HepG2 (cell line): ENCODE measurements around the gene DOCK1.

Experiments used
- ATF1 ChIP-seq: IDR thresholded peaks from 2 replicates; pipeline ENCODE4 v1.6.1; 2016; ENCODE audit warnings: mild to moderate bottlenecking, control low read depth
- NFE2 ChIP-seq: sonication (generic); formaldehyde crosslinking; IDR thresholded peaks from 2 replicates; pipeline ENCODE4 v1.4.0; 2020; ENCODE audit warnings: missing genetic modification reagents
- POLR2AphosphoS5 ChIP-seq: IDR thresholded peaks from 2 replicates; pipeline ENCODE4 v1.6.1; 2012; ENCODE audit warnings: low read depth, low read length
- PTBP1 ChIP-seq: fragments of 200-400 bp; formaldehyde crosslinking; IDR thresholded peaks from 2 replicates; pipeline ENCODE4 v1.6.1; 2018; ENCODE audit warnings: low read length, low read depth; ENCODE audit not compliant: poor library complexity, severe bottlenecking
- SALL2 ChIP-seq: sonication (generic); formaldehyde crosslinking; IDR thresholded peaks from 2 replicates; pipeline ENCODE4 v1.8.1; 2023; ENCODE audit warnings: mild to moderate bottlenecking, missing genetic modification reagents, inconsistent platforms
- SMARCE1 ChIP-seq: fragments of 450-650 bp; IDR thresholded peaks from 2 replicates; pipeline ENCODE4 v1.6.1; 2017; ENCODE audit warnings: borderline replicate concordance
- TRIM24 ChIP-seq: sonication (generic); formaldehyde crosslinking; IDR thresholded peaks from 2 replicates; pipeline ENCODE4 v1.8.0; 2022; ENCODE audit warnings: mild to moderate bottlenecking, missing genetic modification reagents
- TF ChIP-seq, protein P1 (sequence below): sonication (generic); formaldehyde crosslinking; IDR thresholded peaks from 2 replicates; pipeline ENCODE4 v1.5.0; 2020; ENCODE audit warnings: mild to moderate bottlenecking, missing genetic modification reagents, moderate library complexity
- TF ChIP-seq, protein P2 (sequence below): sonication (generic); formaldehyde crosslinking; IDR thresholded peaks from 2 replicates; pipeline ENCODE4 v1.4.0; 2020; ENCODE audit warnings: missing genetic modification reagents, borderline replicate concordance
- TF ChIP-seq, protein P3 (sequence below): IDR thresholded peaks from 2 replicates; pipeline ENCODE4 v1.6.1; 2012; ENCODE audit warnings: inconsistent platforms

DNA sequence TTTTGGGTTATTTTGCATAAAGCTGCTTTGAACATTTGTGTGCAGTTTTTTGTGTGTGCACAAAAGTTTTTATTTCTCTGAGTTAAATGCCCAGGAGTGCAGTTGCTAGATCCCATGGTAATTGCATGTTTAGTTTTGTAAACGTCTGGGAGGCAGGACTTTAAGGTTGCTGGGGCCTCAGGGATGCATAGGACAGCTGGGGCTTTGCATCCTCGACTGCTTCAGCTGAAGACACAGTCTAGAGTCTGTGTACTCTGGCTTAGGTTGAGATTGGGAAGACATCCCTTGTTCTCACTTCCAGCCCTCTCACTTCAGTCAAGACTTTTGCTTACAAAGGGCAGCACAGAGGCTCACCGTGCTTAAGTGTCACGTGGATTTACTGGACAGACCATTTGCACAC, 385.6 kb downstream of the DOCK1 start:
- TF ChIP-seq, protein P1, sequence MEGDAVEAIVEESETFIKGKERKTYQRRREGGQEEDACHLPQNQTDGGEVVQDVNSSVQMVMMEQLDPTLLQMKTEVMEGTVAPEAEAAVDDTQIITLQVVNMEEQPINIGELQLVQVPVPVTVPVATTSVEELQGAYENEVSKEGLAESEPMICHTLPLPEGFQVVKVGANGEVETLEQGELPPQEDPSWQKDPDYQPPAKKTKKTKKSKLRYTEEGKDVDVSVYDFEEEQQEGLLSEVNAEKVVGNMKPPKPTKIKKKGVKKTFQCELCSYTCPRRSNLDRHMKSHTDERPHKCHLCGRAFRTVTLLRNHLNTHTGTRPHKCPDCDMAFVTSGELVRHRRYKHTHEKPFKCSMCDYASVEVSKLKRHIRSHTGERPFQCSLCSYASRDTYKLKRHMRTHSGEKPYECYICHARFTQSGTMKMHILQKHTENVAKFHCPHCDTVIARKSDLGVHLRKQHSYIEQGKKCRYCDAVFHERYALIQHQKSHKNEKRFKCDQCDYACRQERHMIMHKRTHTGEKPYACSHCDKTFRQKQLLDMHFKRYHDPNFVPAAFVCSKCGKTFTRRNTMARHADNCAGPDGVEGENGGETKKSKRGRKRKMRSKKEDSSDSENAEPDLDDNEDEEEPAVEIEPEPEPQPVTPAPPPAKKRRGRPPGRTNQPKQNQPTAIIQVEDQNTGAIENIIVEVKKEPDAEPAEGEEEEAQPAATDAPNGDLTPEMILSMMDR (CRISPR knock-in tag) = no peak
- no peak for TF ChIP-seq NFE2 (CRISPR knock-in tag)
- TF ChIP-seq PTBP1 = no peak
- TF ChIP-seq ATF1 (CRISPR knock-in tag) = no peak
- TF ChIP-seq POLR2AphosphoS5 = no peak
- TF ChIP-seq SALL2 = no peak
- TF ChIP-seq, protein P2, sequence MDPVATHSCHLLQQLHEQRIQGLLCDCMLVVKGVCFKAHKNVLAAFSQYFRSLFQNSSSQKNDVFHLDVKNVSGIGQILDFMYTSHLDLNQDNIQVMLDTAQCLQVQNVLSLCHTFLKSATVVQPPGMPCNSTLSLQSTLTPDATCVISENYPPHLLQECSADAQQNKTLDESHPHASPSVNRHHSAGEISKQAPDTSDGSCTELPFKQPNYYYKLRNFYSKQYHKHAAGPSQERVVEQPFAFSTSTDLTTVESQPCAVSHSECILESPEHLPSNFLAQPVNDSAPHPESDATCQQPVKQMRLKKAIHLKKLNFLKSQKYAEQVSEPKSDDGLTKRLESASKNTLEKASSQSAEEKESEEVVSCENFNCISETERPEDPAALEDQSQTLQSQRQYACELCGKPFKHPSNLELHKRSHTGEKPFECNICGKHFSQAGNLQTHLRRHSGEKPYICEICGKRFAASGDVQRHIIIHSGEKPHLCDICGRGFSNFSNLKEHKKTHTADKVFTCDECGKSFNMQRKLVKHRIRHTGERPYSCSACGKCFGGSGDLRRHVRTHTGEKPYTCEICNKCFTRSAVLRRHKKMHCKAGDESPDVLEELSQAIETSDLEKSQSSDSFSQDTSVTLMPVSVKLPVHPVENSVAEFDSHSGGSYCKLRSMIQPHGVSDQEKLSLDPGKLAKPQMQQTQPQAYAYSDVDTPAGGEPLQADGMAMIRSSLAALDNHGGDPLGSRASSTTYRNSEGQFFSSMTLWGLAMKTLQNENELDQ (CRISPR knock-in tag) = no peak
- no peak for TF ChIP-seq TRIM24 (CRISPR knock-in tag)
- no peak for TF ChIP-seq SMARCE1
- TF ChIP-seq, protein P3, sequence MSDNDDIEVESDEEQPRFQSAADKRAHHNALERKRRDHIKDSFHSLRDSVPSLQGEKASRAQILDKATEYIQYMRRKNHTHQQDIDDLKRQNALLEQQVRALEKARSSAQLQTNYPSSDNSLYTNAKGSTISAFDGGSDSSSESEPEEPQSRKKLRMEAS = no peak
